Activated CD4-positive, alpha-beta T cell treated with anti-CD3 and anti-CD28 coated beads, Interleukin-2, amount 50 U/mL, for 16 hours (primary cell): ENCODE data around the gene MAX.
"Not testable (repeated sequence)": the region's sequence is repeated elsewhere in the genome, so short reads cannot be mapped to it uniquely, and the experiment has no call there.

ENCODE experiments used
- DNase-seq: peaks from one replicate; pipeline ENCODE4 v3.0.0-alpha.2; 2020

Gene MAX

GRCh38 chr14:65032319-65032718, 70.0 kb downstream of the MAX start:
- no peak for DNase-seq

- DNase-seq, result not testable (repeated sequence)
Observed at GRCh38 chr14:65031321-65031720, 71.0 kb downstream of the MAX start.

- DNase-seq, result no peak
Observed at GRCh38 chr14:65028937-65029336, 73.4 kb downstream of the MAX start.

GRCh38 chr14:65027127-65027799, 75.1 kb downstream of the MAX start:
- DNase-seq, result no peak

GRCh38 chr14:65026526-65026925, 75.8 kb downstream of the MAX start:
- DNase-seq, result no peak

- DNase-seq, result no peak
Observed at GRCh38 chr14:65025818-65026217, 76.5 kb downstream of the MAX start.
